ENCODE results near the gene CRHR1.

GRCh38 chr17:45768000-45768399 lies 16.1 kb upstream of the CRHR1 start:
- TF ChIP-seq POLR2A (IDR thresholded peaks at IDR 0.05) (no peak), CTCF (IDR thresholded peaks at IDR 0.05) (no peak), POLR2AphosphoS5 (IDR thresholded peaks at IDR 0.05) (no peak)
